Activated CD4-positive, alpha-beta memory T cell treated with anti-CD3 and anti-CD28 coated beads, Interleukin-2, amount 10 ng/mL, durations not matched to agents 7 days and 5 days (primary cell): ENCODE measurements around the gene CELF6. TPM values are rescaled to one million over a fixed set of nuclear protein-coding genes. Genes with fewer than 3 reads are reported as not detected.
A peak's percentile ranks its signal among the peaks of the same experiment; 100 is the strongest.
"Not testable (repeated sequence)": the region's sequence is repeated elsewhere in the genome, so short reads cannot be mapped to it uniquely, and the experiment has no call there.

ENCODE experiments used
- CTCF ChIA-PET: fragments of 350-600 bp; sonication (Branson Sonifier 250); formaldehyde crosslinking; loops from one replicate; lab custom pipeline; 2021; ENCODE audit warnings: antibody characterized with exemption, inconsistent platforms; lab: Charles Lee
- POLR2A ChIA-PET: fragments of 350-600 bp; sonication (Branson Sonifier 250); formaldehyde crosslinking; loops from one replicate; lab custom pipeline; 2021; ENCODE audit warnings: antibody characterized with exemption; lab: Charles Lee
- DNase-seq: peaks from one replicate; pipeline ENCODE4 v3.0.0-alpha.2; 2020
- H3K27ac Mint-ChIP-seq: one replicate; pipeline ENCODE4 v1.8.0; 2021; ENCODE audit warnings: mild to moderate bottlenecking, mixed read lengths
- H3K27me3 Mint-ChIP-seq: one replicate; pipeline ENCODE4 v1.8.0; 2021; ENCODE audit warnings: mixed read lengths
- H3K36me3 Mint-ChIP-seq: one replicate; pipeline ENCODE4 v1.8.0; 2021; ENCODE audit warnings: low read depth, mixed read lengths
- H3K4me1 Mint-ChIP-seq: one replicate; pipeline ENCODE4 v1.8.0; 2021; ENCODE audit warnings: mixed read lengths
- H3K4me3 Mint-ChIP-seq: one replicate; pipeline ENCODE4 v1.8.0; 2021; ENCODE audit warnings: mild to moderate bottlenecking, mixed read lengths
- H3K9me3 Mint-ChIP-seq: one replicate; pipeline ENCODE4 v1.8.0; 2021; ENCODE audit warnings: mixed read lengths
- total RNA-seq, 2 experiments: library from RNA; stranded (reverse); gene quantifications; one replicate each; pipeline ENCODE4 v1.2.3, GENCODE V29; 2021

CELF6 gene
- total RNA-seq, 2 experiments from 2014 or later: 0.18 to 0.58 TPM

DNA sequence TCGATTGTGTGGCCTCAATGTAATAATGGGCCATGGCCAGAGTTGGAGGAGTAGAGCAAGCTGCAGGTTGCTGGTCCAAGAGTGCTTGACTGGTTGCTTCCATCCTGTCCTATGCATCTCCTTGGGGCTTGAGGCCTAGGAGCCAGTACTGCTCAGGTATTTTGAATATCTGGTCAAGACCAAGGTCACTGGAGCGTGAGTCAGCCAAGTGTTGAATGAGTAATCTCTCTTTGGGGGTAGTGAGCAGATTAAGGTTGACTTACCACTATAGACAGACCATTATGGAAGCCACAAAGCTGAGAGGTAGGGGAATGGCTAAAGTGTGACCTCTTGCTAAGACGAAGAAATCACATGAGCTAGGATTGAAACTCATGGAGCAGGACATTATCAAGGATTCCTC lies 38.2 kb downstream of the CELF6 start:
- Mint-ChIP-seq H3K9me3 (no peaks in the 10 kb centered on the region), H3K4me1 (no peaks in the 10 kb centered on the region), H3K27me3 (no peaks in the 10 kb centered on the region), H3K36me3 (no peaks in the 10 kb centered on the region), H3K4me3 (no peak overlapping the region), H3K27ac (no peak overlapping the region)
- ChIA-PET POLR2A (interaction anchor here (1.0 kb wide), 1 partner anchor 50 kb away, joined by 3 read pairs; no protein-coding TSS in a partner anchor), CTCF (no interaction called here)
- DNase-seq: no peak

GRCh38 chr15:72280751-72281150 lies 39.2 kb downstream of the CELF6 start:
- POLR2A ChIA-PET: interaction anchor here (0.6 to 1.0 kb wide), 2 partner anchors 49 kb away, joined by 3 read pairs; no protein-coding TSS in a partner anchor
- Mint-ChIP-seq H3K4me1 (no peaks in the 10 kb centered on the region), H3K9me3 (no peaks in the 10 kb centered on the region), H3K36me3 (no peaks in the 10 kb centered on the region), H3K27me3 (no peaks in the 10 kb centered on the region), H3K27ac (no peak overlapping the region), H3K4me3 (no peak overlapping the region)
- CTCF ChIA-PET: no interaction called here
- no peak for DNase-seq

GRCh38 chr15:72278737-72279136 lies 41.2 kb downstream of the CELF6 start:
- Mint-ChIP-seq H3K4me3 (no peak overlapping the region), H3K27me3 (no peaks in the 10 kb centered on the region), H3K36me3 (no peaks in the 10 kb centered on the region), H3K4me1 (peaks cover 5% of the 10 kb centered on the region), H3K27ac (no peak overlapping the region), H3K9me3 (no peaks in the 10 kb centered on the region)
- no peak for DNase-seq
- ChIA-PET POLR2A (interaction anchor here (0.7 to 1.2 kb wide), 3 partner anchors 36 to 52 kb away, joined by 3 to 4 read pairs (median 4); no protein-coding TSS in a partner anchor), CTCF (interaction anchor here (0.9 to 1.5 kb wide), 2 partner anchors 9 to 52 kb away, joined by 3 to 5 read pairs; no protein-coding TSS in a partner anchor)

- Mint-ChIP-seq H3K27ac (no peak overlapping the region), H3K4me1 (peaks cover 23% of the 10 kb centered on the region), H3K4me3 (no peak overlapping the region), H3K9me3 (no peaks in the 10 kb centered on the region), H3K36me3 (no peaks in the 10 kb centered on the region), H3K27me3 (no peaks in the 10 kb centered on the region)
- no peak for DNase-seq
- CTCF ChIA-PET: interaction anchor here (0.5 kb wide), 1 partner anchor 412 kb away, joined by 3 read pairs; no protein-coding TSS in a partner anchor
- POLR2A ChIA-PET: interaction anchor here (1.5 kb wide), 1 partner anchor 159 kb away, joined by 3 read pairs; the partner anchor contains the start of gene MYO9A
Measured at GRCh38 chr15:72276326-72276700, 43.6 kb downstream of the CELF6 start.

- CTCF ChIA-PET, DNase-seq, POLR2A ChIA-PET, H3K27ac Mint-ChIP-seq, H3K9me3 Mint-ChIP-seq, H3K4me3 Mint-ChIP-seq, H3K36me3 Mint-ChIP-seq, H3K27me3 Mint-ChIP-seq: not testable (repeated sequence)
- H3K4me1 Mint-ChIP-seq: peaks cover 28% of the 10 kb centered on the region
Measured at GRCh38 chr15:72275635-72276325, 44.2 kb downstream of the CELF6 start.

DNA sequence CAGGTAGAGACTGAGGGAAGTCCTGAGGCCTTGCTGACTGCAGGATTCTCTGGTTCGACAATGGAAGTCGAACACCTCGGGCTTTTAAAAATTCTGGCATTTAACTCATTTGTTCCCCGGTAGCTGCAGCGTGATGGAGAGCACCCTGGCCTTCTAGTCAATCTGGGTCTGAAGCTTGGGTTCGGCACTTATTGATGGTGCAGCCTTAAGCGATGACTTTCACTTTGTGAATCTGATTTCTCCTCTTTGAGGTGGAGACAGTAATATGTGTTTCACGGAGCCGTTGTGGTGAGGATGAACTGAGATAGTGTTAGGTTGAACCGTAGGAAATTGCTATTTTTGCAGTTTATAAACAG lies 47.0 kb downstream of the CELF6 start:
- no peak for DNase-seq
- POLR2A ChIA-PET: interaction anchor here (0.8 to 4.7 kb wide), 4 partner anchors 42 to 85 kb away, joined by 3 to 38 read pairs (median 18); partner anchors contain the start of gene PKM
- Mint-ChIP-seq H3K27me3 (no peaks in the 10 kb centered on the region), H3K4me3 (peak overlapping the region; percentile 83), H3K9me3 (no peaks in the 10 kb centered on the region), H3K4me1 (peaks cover 38% of the 10 kb centered on the region), H3K36me3 (peaks cover 8% of the 10 kb centered on the region), H3K27ac (peak overlapping the region; percentile 83)
- CTCF ChIA-PET: interaction anchor here (0.7 to 2.7 kb wide), 7 partner anchors 12 to 73 kb away, joined by 3 to 28 read pairs (median 4); partner anchors contain the start of gene PKM

DNA sequence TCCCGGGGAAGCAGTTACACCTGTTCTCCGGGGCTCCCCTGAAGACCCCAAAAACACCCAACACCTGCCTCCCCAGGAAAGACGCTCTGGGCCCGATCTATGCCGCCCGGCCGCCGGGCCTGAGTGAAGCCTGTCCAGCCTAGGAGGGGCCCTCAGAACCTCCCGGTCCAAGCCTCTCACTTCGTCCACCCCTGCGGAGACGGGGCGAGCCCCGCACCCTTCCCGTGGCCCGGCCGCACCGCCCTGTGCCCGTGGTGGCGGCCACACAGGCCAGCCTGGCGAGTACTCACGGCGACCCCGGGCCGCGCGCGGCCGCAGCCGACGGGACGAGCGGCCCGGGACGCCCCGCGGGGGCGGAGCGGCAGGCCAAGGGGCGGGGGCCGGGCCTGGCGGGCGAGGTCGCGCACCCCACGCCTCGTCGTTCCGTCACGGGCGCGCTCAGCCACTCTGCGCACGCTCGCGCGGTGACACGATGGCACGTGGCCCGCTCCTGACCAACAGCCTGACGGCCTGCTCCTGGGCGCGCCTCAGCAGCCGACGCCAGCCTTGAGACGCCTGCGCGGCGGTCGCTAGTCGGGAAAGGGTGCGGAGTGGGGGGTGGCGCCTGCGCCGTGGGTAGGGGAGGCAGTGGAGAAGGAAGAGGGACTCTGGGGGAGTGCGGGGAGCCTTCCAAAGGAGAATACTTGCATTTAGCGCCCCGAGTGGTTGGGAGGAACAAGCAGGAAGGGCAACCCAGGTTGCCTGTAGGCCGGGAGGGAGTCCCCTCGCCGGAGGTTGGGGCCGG lies 47.6 kb downstream of the CELF6 start, which contains the start of gene PARP6:
TSS of gene PARP6 (minus strand) at position 342 of the 784 bp plus-strand sequence. CDS start 5,077 bp downstream, outside the sequence.
- CTCF ChIA-PET: interaction anchor here (0.7 to 2.7 kb wide), 6 partner anchors 13 to 72 kb away, joined by 3 to 28 read pairs (median 6); no protein-coding TSS in a partner anchor
- POLR2A ChIA-PET: interaction anchor here (0.8 to 4.7 kb wide), 6 partner anchors 41 to 84 kb away, joined by 3 to 38 read pairs (median 6); partner anchors contain the start of gene PKM
- H3K27me3 Mint-ChIP-seq: no peaks in the 10 kb centered on the region

DNA sequence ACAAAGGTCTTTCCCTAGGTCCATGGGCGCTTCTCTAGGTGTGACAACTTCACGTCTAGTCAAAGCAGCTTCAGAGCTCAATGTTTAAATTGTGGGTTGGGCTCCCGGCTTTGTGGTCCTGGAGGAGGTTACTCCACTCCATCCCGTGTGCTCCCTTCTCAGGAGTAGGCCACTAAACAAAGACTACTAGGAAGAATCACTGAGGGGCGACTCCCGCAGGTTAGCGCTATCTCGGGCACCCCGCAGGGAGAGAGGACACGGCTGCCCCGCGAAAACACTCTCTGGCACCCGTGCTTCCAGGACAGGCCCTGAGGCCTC lies 48.1 kb downstream of the CELF6 start:
- ChIA-PET POLR2A (interaction anchor here (1.4 to 4.7 kb wide), 3 partner anchors 41 to 61 kb away, joined by 4 to 38 read pairs (median 8); partner anchors contain the start of gene PKM), CTCF (interaction anchor here (0.8 kb wide), 1 partner anchor 45 kb away, joined by 8 read pairs; no protein-coding TSS in a partner anchor)
- Mint-ChIP-seq H3K27me3 (no peaks in the 10 kb centered on the region), H3K4me1 (peaks cover 38% of the 10 kb centered on the region), H3K36me3 (peaks cover 14% of the 10 kb centered on the region), H3K27ac (peak overlapping the region; percentile 74), H3K9me3 (no peaks in the 10 kb centered on the region), H3K4me3 (peak overlapping the region; percentile 83)
- DNase-seq: no peak

More for the DNA sequence above, 47.6 kb downstream of the CELF6 start, which contains the start of gene PARP6:
- peak; percentile 98 for DNase-seq
- Mint-ChIP-seq H3K4me3 (peak within 1 kb of the TSS; percentile 83), H3K36me3 (peaks cover 10% of the 10 kb centered on the region), H3K4me1 (peaks cover 38% of the 10 kb centered on the region), H3K27ac (peak within 1 kb of the TSS; percentile 83), H3K9me3 (no peaks in the 10 kb centered on the region)

GRCh38 chr15:72271221-72271620 lies 48.7 kb downstream of the CELF6 start:
- no peaks in the 10 kb centered on the region for H3K9me3 Mint-ChIP-seq
- POLR2A ChIA-PET: interaction anchor here (1.4 to 4.7 kb wide), 3 partner anchors 40 to 61 kb away, joined by 4 to 38 read pairs (median 8); partner anchors contain the start of gene PKM
- peaks cover 38% of the 10 kb centered on the region for H3K4me1 Mint-ChIP-seq
- no peak for DNase-seq
- CTCF ChIA-PET: interaction anchor here (0.8 kb wide), 1 partner anchor 45 kb away, joined by 8 read pairs; no protein-coding TSS in a partner anchor
- H3K27ac Mint-ChIP-seq: no peak overlapping the region
- no peaks in the 10 kb centered on the region for H3K27me3 Mint-ChIP-seq
- H3K36me3 Mint-ChIP-seq: peaks cover 19% of the 10 kb centered on the region
- peak overlapping the region; percentile 83 for H3K4me3 Mint-ChIP-seq

DNA sequence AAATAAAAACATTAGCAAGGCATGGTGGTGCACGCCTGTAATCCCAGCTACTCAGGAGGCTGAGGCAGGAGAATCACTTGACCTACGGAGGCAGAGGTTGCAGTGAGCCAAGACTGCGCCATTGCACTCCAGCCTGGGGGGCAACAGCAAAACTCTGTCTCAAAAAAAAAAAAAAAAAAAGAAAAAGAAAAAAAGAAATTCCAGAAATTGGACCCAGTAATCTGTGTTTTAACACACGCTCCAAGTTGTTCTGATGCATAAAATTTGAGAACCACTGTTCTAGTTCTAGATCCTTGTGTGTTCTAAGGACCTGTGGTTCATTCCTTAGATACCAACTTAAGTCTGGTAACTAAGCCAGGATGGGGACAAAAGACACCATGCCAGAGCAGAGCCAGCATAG lies 50.2 kb downstream of the CELF6 start:
- POLR2A ChIA-PET: interaction anchor here (3.1 kb wide), 1 partner anchor 42 kb away, joined by 12 read pairs; no protein-coding TSS in a partner anchor
- CTCF ChIA-PET: no interaction called here
- no peaks in the 10 kb centered on the region for H3K9me3 Mint-ChIP-seq
- no peak for DNase-seq
- H3K4me1 Mint-ChIP-seq: peaks cover 38% of the 10 kb centered on the region
- no peaks in the 10 kb centered on the region for H3K27me3 Mint-ChIP-seq
- no peak overlapping the region for H3K4me3 Mint-ChIP-seq
- H3K27ac Mint-ChIP-seq: no peak overlapping the region
- H3K36me3 Mint-ChIP-seq: peaks cover 33% of the 10 kb centered on the region

DNA sequence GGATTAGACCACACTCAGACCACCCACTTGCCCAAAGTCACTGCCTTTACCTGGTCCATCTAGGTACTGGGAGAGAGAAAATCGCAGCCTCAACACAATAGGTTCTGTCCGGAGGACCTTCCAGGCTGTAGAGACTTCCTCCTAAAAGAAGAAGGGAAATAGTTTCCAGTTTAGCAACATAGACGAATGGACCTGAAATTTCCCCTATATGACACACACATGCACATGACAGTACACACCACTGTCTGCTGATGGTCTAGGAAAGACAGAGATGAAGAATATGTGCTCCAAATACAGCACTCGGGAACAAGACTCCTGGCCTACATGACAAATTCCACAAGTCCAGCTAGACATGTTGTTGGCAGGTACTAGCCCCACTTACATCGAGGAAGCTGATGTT lies 54.9 kb downstream of the CELF6 start:
- Mint-ChIP-seq H3K36me3 (peaks cover 67% of the 10 kb centered on the region), H3K9me3 (no peaks in the 10 kb centered on the region), H3K27me3 (no peaks in the 10 kb centered on the region), H3K4me1 (peaks cover 6% of the 10 kb centered on the region), H3K4me3 (no peak overlapping the region), H3K27ac (no peak overlapping the region)
- POLR2A ChIA-PET: interaction anchor here (0.7 kb wide), 1 partner anchor 20 kb away, joined by 3 read pairs; no protein-coding TSS in a partner anchor
- DNase-seq: no peak
- CTCF ChIA-PET: no interaction called here

DNA sequence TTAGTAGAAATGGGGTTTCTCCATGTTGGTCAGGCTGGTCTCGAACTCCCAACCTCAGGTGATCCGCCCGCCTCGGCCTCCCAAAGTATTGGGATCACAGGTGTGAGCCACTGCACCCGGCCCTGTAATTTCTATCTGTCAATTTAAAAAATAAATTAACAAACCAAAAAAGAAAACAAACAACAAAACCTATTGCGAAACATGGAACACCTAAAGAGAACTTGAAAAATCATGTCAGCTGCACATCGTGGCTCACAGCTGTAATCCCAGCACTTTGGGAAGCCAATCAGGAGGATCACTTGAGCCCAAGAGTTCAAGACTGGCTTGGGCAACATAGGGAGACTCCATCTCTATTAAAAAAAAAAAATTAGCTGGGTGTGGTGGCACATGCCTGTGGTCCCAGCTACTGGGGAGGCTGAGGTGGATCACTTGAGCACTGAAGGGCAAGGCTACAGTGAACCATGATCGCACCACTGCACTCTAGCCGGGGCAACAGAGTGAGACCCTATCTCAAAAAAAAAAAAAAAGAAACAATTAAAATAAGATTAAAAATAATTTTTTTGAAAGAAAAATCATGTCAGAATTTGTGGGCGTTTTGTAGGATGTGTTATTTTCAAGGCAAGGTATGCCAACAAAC lies 67.2 kb downstream of the CELF6 start:
- CTCF ChIA-PET: no interaction called here
- Mint-ChIP-seq H3K4me3 (no peak overlapping the region), H3K27me3 (no peaks in the 10 kb centered on the region), H3K36me3 (peaks cover 63% of the 10 kb centered on the region), H3K9me3 (no peaks in the 10 kb centered on the region), H3K27ac (no peak overlapping the region), H3K4me1 (peaks cover 9% of the 10 kb centered on the region)
- no peak for DNase-seq
- POLR2A ChIA-PET: interaction anchor here (0.7 kb wide), 1 partner anchor 17 kb away, joined by 3 read pairs; no protein-coding TSS in a partner anchor
